HEK293T (cell line): ENCODE results near the gene LRRC10B.

Experiments
- ARNT ChIP-seq: fragments of 450-650 bp; IDR thresholded peaks from 2 replicates; pipeline ENCODE4 v1.6.1; 2017; ENCODE audit warnings: mild to moderate bottlenecking
- BHLHE40 ChIP-seq: fragments of 450-650 bp; IDR thresholded peaks from 2 replicates; pipeline ENCODE4 v1.6.1; 2016; ENCODE audit warnings: mild to moderate bottlenecking, moderate library complexity, borderline replicate concordance
- CTBP1 ChIP-seq: fragments of 450-650 bp; IDR thresholded peaks from 2 replicates; pipeline ENCODE4 v1.6.1; 2016; ENCODE audit warnings: borderline replicate concordance
- ELF4 ChIP-seq: fragments of 450-650 bp; IDR thresholded peaks from 2 replicates; pipeline ENCODE4 v1.6.1; 2017; ENCODE audit warnings: antibody characterized with exemption
- FOXA1 ChIP-seq: fragments of 450-650 bp; IDR thresholded peaks from 2 replicates; pipeline ENCODE4 v1.6.1; 2016; ENCODE audit warnings: mild to moderate bottlenecking
- FOXM1 ChIP-seq: fragments of 450-650 bp; IDR thresholded peaks from 2 replicates; pipeline ENCODE4 v1.6.1; 2017; ENCODE audit warnings: mild to moderate bottlenecking, borderline replicate concordance
- HDGF ChIP-seq: fragments of 450-650 bp; IDR thresholded peaks from 2 replicates; pipeline ENCODE4 v1.6.1; 2017; ENCODE audit warnings: antibody characterized with exemption, borderline replicate concordance
- L3MBTL2 ChIP-seq: fragments of 450-650 bp; conservative IDR thresholded peaks from 2 replicates; pipeline ENCODE4 v1.6.1; 2016; ENCODE audit warnings: mild to moderate bottlenecking
- LEF1 ChIP-seq: fragments of 450-650 bp; IDR thresholded peaks from 2 replicates; pipeline ENCODE4 v1.6.1; 2017; ENCODE audit warnings: mild to moderate bottlenecking, borderline replicate concordance
- NFRKB ChIP-seq: fragments of 450-650 bp; IDR thresholded peaks from 2 replicates; pipeline ENCODE4 v1.6.1; 2016; ENCODE audit warnings: mild to moderate bottlenecking, moderate library complexity
- SP1 ChIP-seq: fragments of 450-650 bp; IDR thresholded peaks from 2 replicates; pipeline ENCODE4 v1.6.1; 2017
- TARDBP ChIP-seq: fragments of 450-650 bp; IDR thresholded peaks from 2 replicates; pipeline ENCODE4 v1.6.1; 2016
- ZNF384 ChIP-seq: fragments of 450-650 bp; IDR thresholded peaks from 2 replicates; pipeline ENCODE4 v1.6.1; 2016
- TF ChIP-seq, protein P1 (sequence below): fragments of 450-650 bp; IDR thresholded peaks from 2 replicates; pipeline ENCODE4 v1.6.1; 2016

GRCh38 chr11:61477727-61478148 is 30.8 kb upstream of the LRRC10B start:
- TF ChIP-seq SP1 (no peak), FOXA1 (no peak), HDGF (no peak), NFRKB (no peak), ZNF384 (no peak), ARNT (no peak), ELF4 (no peak), FOXM1 (no peak), BHLHE40 (no peak), L3MBTL2 (no peak), LEF1 (no peak), CTBP1 (no peak), TARDBP (no peak)
- TF ChIP-seq, protein P1, sequence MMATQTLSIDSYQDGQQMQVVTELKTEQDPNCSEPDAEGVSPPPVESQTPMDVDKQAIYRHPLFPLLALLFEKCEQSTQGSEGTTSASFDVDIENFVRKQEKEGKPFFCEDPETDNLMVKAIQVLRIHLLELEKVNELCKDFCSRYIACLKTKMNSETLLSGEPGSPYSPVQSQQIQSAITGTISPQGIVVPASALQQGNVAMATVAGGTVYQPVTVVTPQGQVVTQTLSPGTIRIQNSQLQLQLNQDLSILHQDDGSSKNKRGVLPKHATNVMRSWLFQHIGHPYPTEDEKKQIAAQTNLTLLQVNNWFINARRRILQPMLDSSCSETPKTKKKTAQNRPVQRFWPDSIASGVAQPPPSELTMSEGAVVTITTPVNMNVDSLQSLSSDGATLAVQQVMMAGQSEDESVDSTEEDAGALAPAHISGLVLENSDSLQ, result no peak
